Suppressor macrophage treated with lipopolysaccharide for 1 hour (primary cell): ENCODE data around the gene NDUFA7.
"Not testable (repeated sequence)": the region's sequence is repeated elsewhere in the genome, so short reads cannot be mapped to it uniquely, and the experiment has no call there.

Source experiments
- DNase-seq, 3 donors: peaks; one replicate each; pipeline ENCODE4 v3.0.0-alpha.2; 2020 to 2022

NDUFA7 gene

DNA sequence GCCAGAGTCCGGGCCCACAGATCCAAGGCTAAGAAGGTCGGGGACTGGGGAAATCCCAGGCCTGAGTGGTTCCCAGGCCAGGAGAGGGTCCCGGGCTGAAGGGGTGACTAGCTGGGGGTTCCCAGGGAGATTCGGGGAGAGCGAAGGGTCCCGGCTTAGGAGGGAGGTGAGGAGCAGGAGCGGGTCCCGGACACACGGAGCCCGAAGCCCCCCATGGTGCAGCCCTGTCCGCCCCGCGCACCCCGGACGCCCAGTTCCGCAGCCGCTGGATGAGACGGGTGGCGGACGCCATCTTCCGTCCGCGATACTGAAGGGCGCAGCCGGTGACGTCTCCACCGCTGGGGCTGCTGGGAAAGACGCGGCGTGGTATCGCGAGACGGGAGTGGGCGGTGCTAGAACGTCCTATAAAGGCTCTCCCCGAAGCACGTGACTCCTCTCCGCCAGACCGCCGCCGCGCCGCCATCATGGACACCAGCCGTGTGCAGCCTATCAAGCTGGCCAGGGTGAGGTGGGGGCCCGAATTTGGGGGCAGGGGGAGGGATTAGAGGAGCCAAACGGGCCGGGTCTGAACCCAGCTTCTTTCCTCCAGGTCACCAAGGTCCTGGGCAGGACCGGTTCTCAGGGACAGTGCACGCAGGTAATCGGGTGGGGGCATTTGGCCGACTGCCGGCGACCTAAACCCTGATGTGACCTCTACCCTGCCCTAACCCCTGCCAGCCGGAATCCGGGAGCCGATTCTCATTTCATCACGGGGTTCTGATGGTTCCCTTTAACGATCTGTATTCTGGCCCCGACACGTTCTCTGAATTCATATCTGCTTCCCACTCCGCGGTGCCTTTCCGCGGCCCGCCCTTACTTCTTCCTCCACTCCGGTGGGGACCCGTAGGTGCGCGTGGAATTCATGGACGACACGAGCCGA, at the start of gene NDUFA7, which contains the start of gene RPS28:
TSS of gene NDUFA7 (minus strand) at position 309 of the 919 bp plus-strand sequence. CDS start at position 292, 17 bp downstream.
TSS of gene RPS28 (plus strand) at position 430 of the 919 bp plus-strand sequence. CDS start at position 465, 35 bp downstream.
- peak; percentile 98 to 99 (median 98) for DNase-seq

DNA sequence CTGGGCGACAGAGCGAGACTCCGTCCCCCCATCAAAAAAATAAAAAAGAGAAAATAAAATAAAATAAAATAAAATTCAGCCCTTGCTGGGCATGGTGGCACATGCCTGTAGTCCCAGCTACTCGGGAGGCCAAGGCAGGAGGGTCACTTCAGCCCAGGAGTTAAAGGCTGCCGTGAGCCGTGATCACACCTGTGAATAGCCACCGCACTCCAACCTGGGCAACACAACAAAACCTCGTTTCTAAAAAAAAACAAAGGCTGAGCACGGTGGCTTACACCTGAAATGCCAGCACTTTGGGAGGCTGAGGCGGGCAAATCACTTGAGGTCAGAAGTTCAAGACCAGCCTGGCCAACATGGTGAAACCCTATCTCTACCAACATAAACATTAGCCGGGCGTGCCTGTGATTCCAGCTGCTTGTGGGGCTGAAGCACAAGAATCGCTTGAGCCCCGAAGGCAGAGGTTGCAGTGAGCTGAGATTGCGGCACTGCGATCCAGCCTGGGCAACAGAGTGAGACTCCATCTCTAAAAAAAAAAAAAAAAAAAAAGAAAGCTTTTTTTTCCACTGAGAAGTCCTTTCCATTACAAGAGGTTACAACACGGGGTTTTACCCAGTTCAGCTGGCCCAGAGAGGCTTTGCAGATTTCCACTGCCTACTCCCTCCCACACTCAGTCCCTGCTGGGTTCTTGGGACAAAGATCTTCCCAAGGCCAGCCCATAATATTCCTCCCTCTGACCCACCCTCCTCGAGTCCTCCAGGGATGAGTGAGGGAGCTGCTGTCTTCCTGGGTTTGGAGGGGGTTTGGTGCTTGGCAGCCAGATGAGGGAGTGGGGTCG, 49.2 kb upstream of the NDUFA7 start:
- DNase-seq: peak; percentile 56 to 75 (median 71)

DNA sequence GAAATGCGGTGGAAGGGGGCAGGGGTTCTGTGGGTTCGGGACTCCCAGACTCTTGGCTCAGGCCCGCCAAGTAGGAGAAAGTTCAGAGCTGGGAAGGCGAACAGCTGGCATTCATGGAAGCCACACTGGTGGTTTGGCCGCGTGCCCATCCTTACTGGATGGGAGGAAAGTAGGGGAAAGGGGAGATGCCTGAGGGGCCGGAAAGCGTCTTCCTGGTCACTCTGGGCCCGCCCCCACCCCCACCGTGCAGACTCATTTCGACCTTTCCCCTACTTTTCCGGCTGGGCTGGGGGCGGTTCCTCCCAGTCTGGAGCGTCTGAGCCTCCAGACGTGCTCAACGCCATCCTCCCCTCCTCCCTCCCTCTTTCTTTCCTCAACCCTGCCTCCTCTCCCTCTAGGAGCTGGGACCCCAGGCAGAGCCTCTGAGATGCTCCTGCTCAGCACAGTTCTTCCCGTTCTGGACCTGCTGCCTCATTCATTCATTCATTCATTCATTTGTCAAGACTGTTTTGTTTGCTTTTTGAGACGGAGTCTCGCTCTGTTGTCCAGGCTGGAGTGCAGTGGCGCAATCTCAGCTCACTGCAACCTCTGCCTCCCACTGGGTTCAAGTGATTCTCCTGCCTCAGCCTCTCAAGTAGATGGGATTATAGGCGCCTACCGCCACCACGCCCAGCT, 46.3 kb upstream of the NDUFA7 start:
- DNase-seq: peak; percentile 43 to 77 (median 65)

DNA sequence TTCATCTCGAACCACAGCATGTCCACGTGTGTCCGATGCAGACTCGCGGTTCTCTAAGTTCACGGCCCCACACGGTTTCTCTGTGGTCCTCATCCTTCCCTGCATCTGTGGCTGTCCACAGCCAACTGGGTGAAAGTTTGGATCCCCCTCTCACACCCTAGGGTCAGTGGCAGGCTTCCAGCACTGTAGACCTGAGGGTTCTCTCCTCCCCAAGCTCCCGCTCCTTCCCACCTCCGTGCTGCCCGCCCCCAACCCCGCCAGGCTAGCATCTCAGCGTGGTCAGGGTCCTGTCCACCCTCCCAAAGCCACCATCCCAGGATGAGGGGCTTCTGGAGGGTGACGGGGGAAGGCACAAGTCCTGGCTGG, 45.8 kb upstream of the NDUFA7 start:
- DNase-seq: no peak

DNA sequence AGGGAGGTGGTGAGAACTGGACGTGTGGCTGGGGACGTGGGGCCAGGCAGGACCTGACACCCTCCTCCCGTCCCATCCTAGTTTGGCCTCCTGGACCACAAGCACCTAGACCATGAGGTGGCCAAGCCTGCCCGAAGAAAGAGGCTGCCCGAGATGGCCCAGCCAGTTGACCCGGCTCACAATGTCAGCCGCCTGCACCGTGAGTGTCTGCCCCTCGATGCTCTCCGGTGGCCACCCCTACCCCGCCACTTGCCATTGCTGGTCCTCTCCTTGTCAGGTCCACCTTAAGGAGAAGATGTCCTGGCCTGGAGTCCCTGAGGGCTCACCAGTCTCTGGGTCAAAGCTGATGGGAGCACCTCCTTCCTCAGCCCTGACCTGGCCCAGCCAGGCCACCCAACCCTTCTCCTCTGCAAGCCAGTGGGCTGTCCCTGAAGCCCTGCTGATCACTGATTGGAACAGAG, 45.0 kb upstream of the NDUFA7 start:
- no peak for DNase-seq

DNA sequence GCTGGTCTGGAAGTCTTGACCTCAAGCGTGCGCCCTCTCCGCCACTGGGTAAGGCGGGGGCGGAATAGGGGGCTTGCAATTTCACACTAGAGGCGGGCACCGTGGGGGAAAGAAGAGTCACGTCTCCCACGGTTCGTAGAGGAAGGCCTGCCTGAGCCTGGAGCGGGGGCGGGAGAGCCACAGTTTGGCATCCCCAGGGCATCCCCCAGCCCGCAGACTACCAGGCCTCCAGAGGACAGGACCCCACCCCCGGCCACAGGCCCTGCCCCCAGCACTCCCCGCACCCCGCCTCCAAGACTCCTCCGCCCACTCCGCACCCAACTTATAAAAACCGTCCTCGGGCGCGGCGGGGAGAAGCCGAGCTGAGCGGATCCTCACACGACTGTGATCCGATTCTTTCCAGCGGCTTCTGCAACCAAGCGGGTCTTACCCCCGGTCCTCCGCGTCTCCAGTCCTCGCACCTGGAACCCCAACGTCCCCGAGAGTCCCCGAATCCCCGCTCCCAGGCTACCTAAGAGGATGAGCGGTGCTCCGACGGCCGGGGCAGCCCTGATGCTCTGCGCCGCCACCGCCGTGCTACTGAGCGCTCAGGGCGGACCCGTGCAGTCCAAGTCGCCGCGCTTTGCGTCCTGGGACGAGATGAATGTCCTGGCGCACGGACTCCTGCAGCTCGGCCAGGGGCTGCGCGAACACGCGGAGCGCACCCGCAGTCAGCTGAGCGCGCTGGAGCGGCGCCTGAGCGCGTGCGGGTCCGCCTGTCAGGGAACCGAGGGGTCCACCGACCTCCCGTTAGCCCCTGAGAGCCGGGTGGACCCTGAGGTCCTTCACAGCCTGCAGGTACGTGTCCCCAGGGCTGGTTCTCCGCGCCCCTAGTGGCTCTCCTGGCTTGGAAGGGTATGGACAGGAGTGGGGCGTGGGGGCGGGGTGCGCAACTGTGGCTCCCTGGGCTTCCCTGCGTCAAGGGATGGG, 42.9 kb upstream of the NDUFA7 start, which contains the start of gene ANGPTL4:
TSS of gene ANGPTL4 (plus strand) at position 353 of the 969 bp plus-strand sequence. CDS start at position 520, 167 bp downstream.
- peak; percentile 91 to 95 (median 92) for DNase-seq

DNA sequence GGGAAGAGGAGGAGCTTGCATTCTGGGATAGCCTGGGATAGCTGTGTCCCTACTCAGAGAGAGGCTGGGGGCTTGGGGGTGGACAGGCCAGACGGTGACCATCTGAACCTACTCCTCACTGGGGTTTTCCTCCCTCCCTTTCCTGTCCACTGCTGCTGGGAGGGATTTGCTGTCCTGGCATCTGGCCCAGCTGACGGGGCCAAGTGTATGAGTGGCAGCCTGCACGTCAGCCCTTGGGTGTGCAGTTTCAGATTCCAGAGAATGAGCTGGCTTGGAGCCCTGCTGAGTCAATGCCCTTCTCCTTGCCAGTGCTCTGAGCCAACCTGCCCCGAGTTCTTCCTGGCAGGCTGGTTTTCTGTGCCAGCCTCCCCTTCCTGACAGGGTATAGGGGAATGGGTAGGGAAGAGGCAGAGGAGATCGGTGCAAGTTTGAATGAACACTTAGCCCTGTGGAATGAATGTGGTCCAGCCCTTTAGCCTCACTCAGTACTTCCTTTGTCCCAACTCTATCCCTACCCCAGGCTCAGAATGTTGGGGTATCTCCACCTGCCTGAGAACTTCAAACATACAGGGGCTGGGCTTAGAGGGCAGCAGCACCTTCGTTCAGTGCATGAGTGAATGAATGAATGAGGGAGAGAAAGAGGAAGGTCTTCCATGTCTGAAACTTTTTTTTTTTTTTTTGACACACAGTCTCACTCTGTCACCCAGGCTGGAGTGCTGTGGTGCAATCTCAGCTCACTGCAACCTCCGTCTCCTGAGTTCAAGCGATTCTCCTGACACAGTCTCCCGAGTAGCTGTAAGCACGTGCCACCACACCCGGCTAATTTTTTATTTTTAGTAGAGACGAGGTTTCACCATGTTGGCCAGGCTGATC, 41.0 kb upstream of the NDUFA7 start:
- DNase-seq: peak; percentile 97 to 99 (median 97)

DNA sequence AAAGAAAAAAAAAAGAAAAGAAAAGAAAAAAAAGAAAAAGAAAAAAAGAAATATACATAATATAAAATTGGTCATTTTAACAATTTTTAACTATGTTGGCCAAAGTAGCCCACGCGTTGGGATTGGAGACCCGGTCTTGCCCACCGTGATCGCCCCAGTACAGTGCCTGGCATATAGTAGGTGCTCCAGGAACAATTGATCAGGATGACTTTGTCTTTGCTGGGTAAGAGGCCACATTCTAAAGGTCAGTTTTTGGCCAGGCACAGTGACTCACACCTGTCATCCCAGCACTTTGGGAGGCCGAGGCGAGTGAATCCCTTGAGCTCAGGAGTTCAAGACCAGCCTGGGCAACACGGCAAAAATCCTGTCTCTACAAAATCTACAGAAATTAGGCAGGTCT, 39.0 kb upstream of the NDUFA7 start:
- DNase-seq: no peak

DNA sequence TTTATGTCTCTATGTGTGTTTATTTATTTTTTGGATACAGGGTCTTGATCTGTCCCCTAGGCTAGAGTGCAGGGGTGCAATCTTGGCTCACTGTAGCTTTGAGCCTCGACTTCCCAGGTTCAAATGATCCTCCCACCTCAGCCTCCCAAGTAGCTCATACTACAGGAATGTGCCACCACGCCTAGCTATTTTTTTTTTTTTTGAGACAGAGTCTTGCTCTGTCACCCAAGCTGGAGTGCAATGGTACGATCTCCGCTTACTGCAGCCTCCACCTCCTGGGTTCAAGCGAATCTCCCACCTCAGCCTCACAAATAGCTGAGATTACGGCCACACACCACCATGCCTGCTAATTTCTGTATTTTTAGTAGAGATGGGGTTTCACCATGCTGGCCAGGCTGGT, 37.8 kb upstream of the NDUFA7 start:
- no peak for DNase-seq

DNA sequence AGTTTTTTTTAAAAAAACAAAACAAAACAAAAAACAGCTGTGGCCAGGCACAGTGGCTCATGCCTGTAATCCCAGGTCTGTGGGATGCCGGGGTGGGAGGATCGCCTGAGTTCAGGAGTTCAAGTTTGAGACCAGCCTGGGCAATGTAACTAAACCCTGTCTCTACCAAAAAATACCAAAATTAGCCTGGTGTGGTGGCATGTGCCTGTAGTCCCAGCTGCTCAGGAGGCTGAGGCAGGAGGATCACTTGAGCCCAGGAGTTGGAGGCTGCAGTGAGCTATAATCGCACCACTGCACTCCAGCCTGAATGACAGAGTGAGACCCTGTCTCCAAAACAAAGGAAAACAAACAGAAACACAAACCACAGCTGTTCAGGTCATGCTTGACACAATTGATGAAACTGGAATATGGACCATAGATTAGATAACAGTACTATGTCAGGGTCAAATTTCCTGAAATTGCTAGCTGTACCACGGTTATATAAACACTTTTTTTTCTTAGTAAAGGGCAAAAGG, 35.9 kb upstream of the NDUFA7 start:
- no peak for DNase-seq

DNA sequence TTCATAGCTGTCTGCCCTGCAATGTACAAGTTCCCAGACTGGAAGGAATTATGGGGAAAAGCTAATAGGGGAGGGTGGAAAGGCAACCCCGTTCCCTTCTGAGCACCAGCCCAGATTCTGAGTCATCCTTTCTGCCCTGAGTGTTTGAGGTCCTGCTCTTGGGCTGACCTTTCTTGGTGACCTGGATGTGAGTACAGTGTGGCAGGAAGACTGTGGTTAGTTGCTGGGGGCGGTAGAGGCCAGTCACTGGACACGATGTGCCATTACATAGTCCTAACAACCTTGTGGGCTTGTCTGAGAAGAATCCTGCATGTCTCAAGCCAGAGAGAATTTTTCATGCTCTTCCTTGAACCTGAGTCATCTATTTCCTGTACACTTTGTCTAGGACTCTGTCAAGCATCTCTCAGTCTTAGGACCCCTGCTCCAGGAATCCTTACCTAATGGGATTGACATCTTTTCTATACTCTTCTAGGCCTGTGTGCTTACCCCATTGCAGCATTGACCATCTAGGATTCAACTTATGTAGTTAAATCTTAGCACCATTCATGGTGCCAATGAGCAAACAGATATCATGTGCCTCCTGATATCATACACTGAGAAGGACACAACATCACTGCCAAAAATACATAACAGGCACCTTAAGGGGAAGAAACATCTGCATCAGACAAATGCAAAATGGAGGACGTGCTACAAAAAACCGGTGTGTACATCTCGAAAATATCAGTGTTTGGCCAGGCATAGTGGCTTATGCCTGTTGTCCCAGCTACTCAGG, 34.6 kb upstream of the NDUFA7 start:
- DNase-seq: peak; percentile 93 to 98 (median 95)

DNA sequence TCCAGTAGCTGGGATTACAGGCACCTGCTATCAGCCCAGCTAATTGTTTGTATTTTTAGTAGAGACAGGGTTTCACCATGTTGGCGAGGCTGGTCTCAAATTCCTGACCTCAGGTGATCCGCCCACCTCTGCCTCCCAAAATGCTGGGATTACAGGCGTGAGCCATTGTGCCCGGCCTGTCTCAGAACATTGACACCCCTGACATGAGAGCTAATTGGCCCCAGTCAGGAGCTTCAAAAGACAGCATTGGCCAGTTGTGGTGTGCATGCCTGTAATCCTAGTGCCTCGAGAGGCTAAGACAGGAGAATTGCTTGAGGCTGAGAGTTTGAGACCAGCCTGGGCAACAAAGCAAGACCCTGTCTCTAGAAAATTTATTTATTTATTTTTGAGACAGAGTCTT, 31.7 kb upstream of the NDUFA7 start:
- not testable (repeated sequence) for DNase-seq

DNA sequence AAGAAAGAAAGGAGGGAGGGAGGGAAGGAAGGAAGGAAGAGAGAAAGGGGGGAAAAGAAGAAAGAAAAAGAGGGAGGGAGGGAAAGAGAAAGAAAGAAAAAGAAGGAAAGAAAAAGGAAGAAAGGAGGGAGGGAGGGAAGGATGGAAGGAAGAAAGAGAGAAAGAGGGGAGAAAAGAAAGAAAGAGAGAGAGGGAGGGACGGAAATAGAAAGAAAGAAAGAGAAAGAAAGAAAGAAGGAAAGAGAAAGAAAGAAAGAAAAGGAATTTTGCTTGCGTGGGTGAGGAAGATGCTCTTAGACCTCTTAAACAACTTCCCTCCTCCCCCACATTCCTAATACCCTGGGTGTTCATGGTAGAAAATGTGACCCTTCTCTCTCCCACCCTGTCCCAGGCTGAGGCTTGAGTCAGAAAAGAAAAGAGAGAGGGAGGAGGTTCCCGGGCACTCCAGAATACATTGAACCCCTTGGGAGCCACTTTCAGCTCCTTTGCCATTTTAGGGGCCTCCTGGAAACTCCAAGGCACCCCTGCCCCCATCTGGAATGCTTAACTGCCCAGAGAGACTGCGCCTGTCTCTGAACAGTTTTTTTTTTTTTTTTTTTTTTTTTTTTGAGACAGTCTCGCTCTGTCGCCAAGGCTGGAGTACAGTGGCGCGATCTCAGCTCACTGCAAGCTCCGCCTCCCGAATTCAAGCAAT, 31.1 kb upstream of the NDUFA7 start:
- DNase-seq: peak; percentile 65 to 71 (median 68)

DNA sequence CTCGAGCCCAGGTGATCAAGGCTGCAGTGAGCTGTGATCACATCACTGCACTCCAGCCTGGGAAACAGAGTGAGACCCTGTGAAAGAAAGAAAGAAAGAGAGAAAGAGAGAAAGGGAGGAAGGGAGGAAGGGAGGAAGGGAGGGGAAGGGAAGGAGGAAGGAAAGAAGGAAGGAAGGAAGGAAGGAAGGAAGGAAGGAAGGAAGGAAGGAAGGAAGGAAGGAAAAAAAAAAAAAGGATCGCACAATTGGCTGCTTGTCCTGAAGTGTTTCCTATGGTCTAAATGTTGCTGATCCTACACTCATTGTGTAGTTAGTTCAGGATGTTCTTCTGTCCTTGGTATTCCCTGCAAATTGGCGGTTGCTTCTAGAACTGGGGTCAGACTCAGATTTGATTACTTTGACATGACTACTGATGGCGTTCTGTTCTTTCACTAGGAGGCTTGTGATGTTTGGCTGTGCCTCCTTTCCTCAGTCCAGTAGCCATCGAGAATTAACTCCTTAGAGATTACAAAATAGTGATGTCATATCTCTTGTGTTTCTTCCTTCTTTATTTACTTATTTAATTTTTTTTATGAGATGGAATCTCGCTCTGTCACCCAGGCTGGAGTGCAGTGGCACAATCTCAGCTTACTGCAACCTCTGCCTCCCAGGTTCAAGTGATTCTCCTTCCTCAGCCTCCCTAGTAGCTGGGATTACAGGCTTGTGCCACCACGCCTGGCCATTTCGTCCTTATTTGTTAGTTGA, 28.6 kb upstream of the NDUFA7 start:
- not testable (repeated sequence) for DNase-seq

DNA sequence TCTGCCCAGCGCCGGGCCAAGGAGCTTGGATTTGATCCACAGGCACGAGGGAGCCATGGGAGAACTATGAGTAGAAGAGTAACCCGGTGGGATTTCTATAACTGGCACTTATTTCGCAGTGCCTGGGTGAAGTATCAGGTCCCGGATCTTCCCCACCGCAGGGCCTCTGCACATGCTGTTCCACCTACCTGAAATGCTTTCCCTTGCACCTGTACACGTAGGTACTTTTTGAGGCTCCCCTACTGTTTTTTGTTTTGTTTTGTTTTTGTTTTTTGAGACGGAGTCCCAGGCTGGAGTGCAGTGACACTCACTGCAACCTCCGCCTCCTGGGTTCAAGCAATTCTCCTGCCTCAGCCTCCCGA, 22.3 kb upstream of the NDUFA7 start:
- DNase-seq: no peak

DNA sequence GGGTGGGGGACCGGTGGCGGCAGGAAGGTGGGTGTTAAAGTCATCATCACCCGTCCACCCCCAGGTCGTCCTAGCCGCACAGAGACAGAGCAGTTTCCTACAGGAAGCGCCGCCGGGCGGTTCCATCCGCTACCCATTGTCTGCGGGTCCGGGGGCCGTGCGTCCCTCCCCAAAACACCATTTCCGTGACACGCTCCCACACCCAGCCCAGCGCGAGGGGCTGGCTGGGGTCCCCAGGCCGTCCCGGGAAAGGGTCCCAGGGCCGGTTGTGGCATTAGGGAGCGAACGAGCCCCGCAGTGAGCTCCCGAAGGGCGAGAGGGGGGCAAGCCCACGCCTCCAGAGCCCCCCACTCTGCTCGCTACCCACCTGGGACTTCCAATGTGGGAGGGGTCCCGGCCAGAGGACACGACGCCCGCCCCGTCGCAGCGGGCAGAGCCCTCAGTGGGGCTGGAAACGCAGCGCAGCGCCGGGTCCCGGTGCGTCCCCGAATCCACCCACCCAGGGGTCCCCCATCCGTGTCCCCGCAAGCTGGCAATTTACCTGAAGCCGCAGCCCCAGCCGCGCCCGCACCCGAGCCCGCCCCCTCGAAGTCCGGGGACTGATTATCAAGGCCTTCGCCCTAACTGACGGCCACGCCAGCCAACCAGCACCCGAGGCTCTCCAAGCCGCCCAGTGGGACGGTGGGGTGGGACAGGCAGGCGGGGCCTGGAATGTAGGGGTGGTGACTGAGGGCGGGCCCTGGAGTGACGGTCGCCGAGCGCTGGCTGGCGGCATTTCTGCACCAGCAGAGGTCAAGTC, 21.7 kb upstream of the NDUFA7 start, which contains the start of gene KANK3:
TSS of gene KANK3 (minus strand) at position 579 of the 799 bp plus-strand sequence. CDS start 5,434 bp downstream, outside the sequence.
- DNase-seq: peak; percentile 95 to 98 (median 96)

DNA sequence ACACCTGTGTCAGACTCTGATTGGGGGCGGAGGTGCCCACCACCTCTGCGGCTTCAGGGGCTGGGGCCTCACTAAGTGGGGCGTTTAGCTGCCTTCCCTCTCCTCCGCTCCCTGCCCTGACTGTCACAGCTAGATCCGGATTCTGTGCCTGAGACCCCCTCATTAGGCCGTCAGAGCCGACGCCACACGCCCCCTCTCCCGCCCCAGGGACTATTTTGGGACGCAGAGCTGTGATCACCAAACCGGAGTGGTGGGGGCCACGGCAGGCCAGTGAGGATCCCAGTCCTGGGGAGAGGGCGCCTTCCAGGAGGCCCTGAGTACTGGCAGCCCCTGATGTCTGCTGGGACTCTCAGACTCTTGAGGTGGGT, 21.1 kb upstream of the NDUFA7 start:
- no peak for DNase-seq
